ENCODE data around the gene VAMP3. TPM values are rescaled to one million over a fixed set of nuclear protein-coding genes. Genes with fewer than 3 reads are reported as not detected.

Gene VAMP3
- total RNA-seq: 106 and 117 TPM in 2 replicates

GRCh38 chr1:7770997-7771822 lies at the start of gene VAMP3:
Gene VAMP3, plus strand, starts transcription at chr1:7771296. Its CDS starts 88 bp downstream, at chr1:7771384.

DNA sequence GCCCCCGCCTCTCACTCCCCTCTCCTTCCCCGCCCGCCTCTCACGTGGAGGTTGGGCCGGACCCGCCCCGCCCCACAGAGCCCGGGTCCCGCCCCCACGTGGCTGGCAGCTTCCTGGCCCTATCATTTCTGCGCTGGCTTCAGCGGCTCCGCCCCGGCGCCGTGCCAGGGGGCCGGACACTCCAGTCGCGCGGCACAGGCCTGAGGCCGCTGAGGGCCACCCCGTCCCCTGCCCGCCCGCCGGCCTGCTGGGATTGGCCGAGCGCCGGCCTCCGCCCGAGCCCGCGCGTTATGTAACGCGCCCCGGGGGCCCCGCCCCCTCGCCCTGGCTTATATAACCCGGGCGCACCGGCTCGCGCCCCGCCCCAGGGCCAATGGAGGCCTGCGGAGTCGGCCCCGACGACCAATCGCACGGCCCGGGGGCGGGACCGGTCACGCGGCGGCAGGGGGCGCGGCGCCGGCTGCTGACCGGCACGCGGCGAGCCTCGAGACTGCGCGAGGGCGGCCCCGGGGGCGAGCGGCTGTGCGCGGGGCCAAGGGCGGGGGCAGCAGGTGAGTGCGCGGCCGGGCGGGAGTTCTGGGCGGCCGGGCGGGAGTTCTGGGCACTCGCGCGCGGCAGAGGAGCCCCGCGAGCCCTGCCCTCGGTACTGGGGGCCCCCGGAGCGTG lies 12.9 kb downstream of the VAMP3 start, which contains the start of gene PER3:
PER3 (plus strand) TSS at position 466 of the 666 bp plus-strand sequence. CDS start 587 bp downstream, outside the sequence.

Other genes with a start within 250 kb of the VAMP3 start
- 1.1 and 1.5 TPM in 2 replicates for gene PER3, start 13.0 kb downstream of the VAMP3 start, total RNA-seq
- not detected in 2 replicates for gene UTS2, start 81.8 kb downstream of the VAMP3 start, total RNA-seq
- not detected in 2 replicates for gene TNFRSF9, start 169.5 kb downstream of the VAMP3 start, total RNA-seq
- 200 and 277 TPM in 2 replicates for gene PARK7, start 190.4 kb downstream of the VAMP3 start, total RNA-seq